H1 (cell line): ENCODE results near the gene COL4A2.

Source experiments
- ATF3 ChIP-seq: IDR thresholded peaks from 2 replicates; pipeline ENCODE4 v1.6.1; 2011; ENCODE audit warnings: low read depth, mild to moderate bottlenecking, low read length; ENCODE audit not compliant: insufficient read depth
- CTCF ChIP-seq, 3 experiments: IDR thresholded peaks; 1 replicate in 2 of 3; 2 replicates in 1 of 3; pipeline versions ENCODE4 v1.5.1 to v1.6.1; 2011; ENCODE audit warnings: low read length in 3 of 3, mild to moderate bottlenecking in 3 of 3, inconsistent platforms in 2 of 3, low read depth in 1 of 3, moderate library complexity in 1 of 3; ENCODE audit not compliant: insufficient read depth in 1 of 3; ENCODE audit errors: control extremely low read depth in 1 of 3
- EP300 ChIP-seq, 2 experiments: IDR thresholded peaks; 1 replicate in 1 of 2; 2 replicates in 1 of 2; pipeline ENCODE4 v1.6.1; 2011 to 2012; ENCODE audit warnings: low read depth in 2 of 2, low read length in 2 of 2, mild to moderate bottlenecking in 2 of 2, borderline replicate concordance in 1 of 2, inconsistent platforms in 1 of 2, moderate library complexity in 1 of 2
- GTF2F1 ChIP-seq: IDR thresholded peaks from 2 replicates; pipeline ENCODE4 v1.6.1; 2012; ENCODE audit warnings: low read depth, low read length, improper control_type of control experiment, borderline replicate concordance
- RXRA ChIP-seq: IDR thresholded peaks from 2 replicates; pipeline ENCODE4 v1.6.1; 2011; ENCODE audit warnings: low read depth, mild to moderate bottlenecking, low read length, moderate library complexity; ENCODE audit not compliant: insufficient read depth

- TF ChIP-seq ATF3, result no peak
- no peak for TF ChIP-seq CTCF (IDR thresholded peaks at IDR 0.05; ENCODE audit: control extremely low read depth in 1 of 3, insufficient read depth in 1 of 3, low read depth in 1 of 3, low read length in 3 of 3)
- no peak for TF ChIP-seq RXRA
- no peak for TF ChIP-seq GTF2F1
- no peak for TF ChIP-seq EP300 (IDR thresholded peaks at IDR 0.05; ENCODE audit: borderline replicate concordance in 1 of 2, low read depth in 2 of 2, low read length in 2 of 2)
Observed at GRCh38 chr13:110349239-110349638, 42.2 kb downstream of the COL4A2 start.
